GM12892 (cell line): ENCODE results near the gene PAX1.

Experiments used
- POLR2A ChIP-seq: IDR thresholded peaks from 2 replicates; pipeline ENCODE4 v1.6.1; 2011; ENCODE audit warnings: low read depth, low read length, control low read depth
- POLR2AphosphoS5 ChIP-seq: IDR thresholded peaks from 2 replicates; pipeline ENCODE4 v1.6.1; 2011; ENCODE audit warnings: low read depth, low read length, control low read depth

- no peak for TF ChIP-seq POLR2A
- no peak for TF ChIP-seq POLR2AphosphoS5
These were observed 42.0 kb upstream of the PAX1 start for GRCh38 chr20:21663465-21663864.
